ENCODE data around the gene PURA.
"Not testable (repeated sequence)": the region's sequence is repeated elsewhere in the genome, so short reads cannot be mapped to it uniquely, and the experiment has no call there.

The PURA gene

DNA sequence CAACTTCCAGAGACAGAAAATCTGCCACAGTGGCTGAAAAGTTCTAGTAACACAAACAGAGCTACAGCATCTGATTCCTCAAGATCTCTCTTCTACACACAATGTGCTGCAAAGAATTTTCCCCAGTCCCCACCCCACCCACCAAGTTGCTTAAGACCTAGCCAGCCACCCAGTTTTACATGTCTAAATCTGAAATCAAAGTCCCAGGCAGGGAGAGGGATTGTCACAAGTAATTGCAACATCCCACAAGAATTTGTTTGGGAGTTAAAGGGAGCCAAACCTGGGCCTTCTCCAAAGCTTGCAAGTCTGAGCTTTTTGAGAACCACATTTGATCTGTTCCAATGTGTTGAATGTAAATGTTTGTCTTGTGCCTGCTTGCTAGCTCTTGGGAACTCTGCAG is 27.3 kb downstream of the PURA start:
- no peak for DNase-seq

- DNase-seq, result no peak
Measured at GRCh38 chr5:140142246-140142645, 28.3 kb downstream of the PURA start.

- no peak for DNase-seq
Measured at GRCh38 chr5:140142856-140143255, 28.9 kb downstream of the PURA start.

DNA sequence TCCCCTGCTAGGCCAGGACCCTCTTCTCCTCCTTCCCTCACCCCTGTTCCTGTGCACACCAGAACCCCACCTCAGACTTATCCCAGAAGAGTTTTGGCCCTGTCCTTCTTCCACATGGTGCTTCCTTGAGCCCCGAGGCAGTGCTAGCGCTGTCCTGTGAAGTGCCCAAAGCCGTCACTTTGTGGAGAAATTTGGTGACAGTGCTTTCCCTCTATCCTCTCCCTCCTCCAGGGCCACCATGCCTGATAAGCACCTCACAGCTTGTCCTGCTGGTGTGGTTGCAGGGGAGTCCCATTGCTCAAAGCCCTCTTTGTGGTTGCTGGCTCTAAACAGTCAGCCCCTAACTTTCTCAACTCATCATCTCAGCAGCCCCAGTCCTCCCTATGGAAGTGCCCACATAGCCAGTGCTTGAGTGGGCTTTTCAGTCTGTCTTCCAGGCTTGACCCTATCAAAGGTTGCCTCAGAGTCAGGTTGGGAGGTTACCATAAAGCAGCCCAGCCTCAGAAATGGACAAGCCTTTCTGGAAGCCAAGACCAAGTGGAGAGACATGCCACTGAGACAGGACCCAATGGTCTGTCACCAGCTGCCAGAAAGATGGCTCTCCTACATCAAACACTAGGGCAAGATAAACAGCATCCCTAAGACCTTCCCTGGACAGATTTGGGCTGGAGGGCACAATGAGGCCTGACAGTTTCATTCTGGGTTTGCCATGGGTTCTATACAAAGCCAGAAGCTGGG is 29.8 kb downstream of the PURA start:
- DNase-seq, result no peak

DNA sequence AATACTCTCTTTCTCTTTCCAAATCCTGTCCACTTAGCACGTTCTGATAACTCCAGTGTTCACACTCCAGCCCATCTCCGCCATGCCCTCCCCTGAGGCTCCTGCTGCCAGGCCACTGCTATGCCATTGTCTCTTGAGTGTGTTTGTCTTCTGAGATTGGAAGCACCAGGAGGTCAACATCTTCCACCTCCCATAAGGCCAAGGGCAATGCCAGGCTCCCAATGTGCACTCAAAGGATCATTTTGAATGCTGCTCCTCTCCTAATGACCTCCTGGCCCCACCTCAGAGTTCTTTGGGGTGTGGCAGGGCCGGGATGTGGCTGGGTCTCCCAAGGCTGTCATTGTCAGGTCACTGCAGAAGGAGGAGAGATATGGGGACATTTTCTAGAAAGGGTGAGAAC is 31.3 kb downstream of the PURA start:
- DNase-seq, result no peak

DNA sequence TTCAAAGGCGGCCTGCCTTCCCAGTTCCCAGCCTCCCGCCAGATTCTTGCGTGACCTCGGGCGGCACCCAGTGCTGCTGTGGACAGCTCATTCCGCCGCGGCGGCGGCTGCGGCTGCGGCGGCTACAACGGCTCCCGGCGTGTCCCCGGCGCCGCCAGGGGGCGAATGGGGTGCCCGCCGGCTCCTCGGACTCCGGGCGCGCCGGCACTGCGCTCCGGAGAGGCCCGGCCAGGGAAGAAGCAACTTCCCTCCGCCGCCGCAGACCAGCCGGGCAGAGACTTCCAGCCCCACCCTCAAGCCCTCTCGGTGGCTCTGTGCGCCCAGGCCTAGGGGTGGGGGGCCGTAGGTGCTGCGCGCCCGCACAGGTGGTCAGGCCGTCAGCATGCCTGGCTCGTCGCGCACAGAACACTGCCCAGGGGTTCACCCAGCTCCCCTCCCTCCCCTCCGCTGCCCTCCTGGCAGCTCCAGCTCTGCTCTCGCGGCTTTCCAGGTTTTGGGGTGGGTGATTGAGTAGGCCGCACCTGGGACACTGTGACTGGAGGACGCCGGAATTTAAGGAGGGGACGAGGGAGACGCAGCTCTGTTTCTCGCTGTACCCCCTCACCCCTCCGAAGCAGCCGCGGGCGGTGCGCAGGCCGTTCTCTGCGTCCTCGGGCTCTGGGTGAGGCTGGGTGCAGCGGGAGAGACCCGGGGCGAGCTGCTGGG is 32.1 kb downstream of the PURA start:
- peak; percentile 54 for DNase-seq

DNA sequence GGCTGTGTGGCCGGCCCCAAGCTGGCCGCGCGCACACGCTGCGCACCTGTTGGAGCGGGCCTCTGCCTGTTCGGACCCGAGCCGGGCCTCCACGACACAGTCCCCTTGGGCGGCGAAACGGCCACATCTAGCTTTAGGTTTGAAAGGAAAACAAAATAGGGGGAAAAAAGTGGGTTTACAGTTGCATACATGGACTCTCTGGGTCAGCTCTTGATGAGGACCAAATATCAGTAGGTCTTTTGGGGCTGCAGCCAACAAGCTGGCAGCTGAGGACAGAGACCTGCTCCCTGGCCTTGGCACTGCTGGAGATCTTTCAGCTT is 32.6 kb downstream of the PURA start:
- DNase-seq, result no peak

GRCh38 chr5:140147460-140147859 is 33.6 kb downstream of the PURA start:
- no peak for DNase-seq

DNA sequence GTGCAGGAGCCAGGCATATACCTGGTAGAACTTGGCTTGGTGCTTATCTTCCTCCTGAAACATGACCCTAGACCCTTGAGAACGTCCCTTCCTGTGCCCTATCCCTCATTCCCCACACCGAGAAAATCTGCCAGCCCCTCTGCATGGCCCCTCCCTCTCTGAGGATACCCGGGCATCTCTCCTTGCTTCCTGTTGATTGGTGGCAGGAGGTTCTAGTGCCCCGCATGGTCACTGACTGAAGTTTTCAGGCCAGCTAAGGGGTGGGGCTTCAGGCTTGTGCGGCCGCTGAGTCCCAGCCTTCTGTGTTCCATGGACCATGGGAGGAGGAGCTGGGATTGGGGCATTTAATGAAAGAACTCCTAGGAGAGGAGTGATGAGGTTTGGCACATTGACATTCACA is 34.6 kb downstream of the PURA start:
- no peak for DNase-seq

DNA sequence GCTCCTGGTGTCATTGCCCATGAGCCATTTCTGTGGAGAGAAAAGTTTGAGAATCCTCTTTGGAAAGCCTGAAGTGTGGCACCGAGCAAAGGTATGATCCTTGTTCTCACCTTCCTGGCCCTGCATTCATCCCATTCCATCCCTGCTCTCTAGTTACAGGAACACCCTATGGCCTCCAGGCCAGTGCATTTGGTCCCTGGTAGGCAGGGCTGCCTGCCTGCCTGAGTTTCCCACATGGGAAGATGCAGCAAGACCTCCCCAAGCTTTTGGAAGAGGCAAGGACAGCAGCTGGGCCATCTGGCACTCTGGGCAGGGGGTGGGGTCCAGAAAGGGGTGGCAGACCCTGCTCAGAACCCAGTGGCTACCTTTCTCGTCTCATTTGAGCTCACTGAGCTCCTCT is 36.3 kb downstream of the PURA start:
- no peak for DNase-seq

DNA sequence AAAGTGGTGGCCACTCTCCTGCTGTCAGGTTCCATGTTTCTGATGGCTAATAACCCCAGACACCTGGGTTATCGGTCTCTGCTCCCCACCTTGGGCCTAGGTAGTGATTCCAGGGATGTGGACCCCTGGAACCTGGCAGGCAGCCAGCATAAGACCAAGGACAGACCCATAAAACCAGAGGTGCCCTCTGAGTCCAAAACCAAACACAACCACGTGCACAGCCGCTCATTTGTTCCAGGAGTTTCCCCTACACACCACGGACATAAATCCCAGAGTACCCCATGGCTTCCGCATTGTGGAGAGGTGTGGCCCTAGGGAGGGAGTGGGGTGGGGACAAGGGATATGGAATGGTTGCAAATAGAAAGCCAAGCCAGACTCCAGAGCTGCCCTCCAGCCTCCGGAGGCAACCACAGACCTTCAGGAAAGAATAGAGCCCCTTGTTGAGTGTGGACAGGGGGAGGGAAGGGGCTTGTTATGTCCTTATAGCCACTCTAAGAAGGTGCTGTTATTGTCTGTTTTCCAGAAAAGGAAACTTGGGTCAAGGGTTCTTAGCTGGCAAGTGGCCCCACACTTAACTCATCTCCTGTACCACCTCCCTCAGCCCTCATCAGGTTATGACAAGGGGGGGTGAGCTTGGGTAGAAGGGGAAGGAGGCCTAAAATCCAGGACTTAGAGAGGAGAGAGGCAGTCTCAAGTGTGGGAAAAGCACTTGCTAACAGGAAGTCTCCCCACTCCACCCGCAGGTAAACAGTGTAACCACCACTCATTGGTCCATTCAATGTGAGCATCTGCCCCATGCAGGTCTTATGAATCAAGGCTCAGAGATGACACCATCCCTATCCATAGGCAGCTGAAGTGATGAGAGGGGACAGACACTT is 37.5 kb downstream of the PURA start:
- no peak for DNase-seq

DNA sequence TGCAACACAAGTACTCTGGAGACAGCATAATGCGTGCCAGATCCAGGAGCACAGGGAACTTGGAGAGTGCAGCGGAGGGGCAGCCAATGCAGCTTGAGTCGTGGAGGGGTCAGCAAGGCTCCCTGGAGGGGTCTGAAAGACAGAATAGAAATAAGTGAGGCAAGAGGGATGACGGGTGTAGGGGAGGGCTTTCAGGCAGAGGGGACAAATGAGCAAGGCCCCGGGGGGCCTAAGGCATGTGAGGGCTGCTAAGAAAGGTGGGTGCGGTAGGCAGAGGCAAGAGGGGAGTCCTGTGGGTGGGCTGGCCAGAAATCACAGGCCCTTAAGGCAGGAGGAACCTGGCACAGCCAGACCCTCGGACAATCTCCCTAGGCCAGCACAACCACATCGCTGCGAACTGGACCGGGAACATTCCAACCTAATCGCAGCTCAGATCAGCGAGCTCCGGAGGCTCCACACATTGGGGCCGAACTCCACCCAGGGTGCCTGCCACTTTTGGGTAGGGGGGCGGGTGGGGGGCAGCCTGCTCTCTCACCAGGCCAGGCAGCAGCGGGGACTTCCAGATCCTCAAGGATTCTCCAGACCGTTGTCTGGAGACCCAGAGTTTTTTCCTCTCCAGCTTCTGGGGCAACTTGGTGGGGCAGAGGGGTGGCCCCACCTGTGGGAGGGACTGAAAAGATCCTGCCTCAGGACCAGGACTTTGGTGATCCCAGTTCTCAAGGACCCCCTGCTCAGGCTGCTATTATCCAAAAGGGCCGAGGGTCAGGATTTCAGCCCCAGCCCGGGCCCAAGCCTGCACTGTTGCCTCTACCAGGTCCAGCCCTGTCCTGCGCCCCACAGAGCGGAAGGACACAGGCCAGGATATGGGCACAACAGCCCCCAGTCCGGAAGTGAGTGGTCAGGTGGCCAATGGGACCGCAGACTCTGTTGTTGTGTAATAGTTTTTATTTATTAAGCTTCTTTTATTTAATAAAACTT is 38.4 kb downstream of the PURA start:
- DNase-seq, result no peak

DNA sequence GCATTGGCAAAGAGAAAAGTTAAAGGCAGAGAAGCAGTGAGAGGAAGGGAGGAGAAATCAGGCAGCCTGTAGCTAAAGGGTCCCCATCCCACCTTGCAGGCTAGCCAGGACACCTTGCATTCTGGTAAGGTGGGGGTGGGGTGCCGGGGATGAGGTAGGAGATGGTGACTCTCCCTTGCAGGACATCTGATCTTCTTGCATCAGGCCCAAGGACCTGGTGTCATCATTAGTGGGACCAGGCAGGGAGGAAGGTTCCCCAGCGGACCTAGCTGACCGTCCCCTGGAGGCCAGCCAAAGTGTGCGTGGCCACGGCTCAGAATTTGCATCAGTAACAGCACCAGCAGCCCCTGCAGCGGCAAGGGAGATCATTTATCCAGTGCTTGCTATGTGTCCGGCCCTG is 39.3 kb downstream of the PURA start:
- no peak for DNase-seq

DNA sequence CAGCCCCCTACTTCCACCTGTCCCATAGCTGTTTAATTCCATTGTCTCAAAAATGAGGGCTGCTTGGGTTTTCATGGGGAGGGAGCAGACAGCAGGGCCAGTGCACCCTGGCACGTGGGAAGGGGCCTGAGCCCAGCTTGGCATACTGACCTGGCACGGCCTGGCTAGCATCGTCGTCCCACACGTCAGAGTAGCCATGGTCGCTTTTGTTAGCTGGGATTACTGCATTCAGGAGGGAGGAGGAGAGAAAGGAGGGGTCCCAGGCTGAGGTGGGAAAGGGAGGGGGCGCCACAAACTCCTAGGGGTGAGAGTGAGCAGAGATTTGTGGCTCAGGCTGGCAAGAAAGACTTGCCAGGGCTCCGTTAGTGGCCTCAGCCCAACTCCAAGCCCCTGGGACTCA is 40.0 kb downstream of the PURA start:
- no peak for DNase-seq

GRCh38 chr5:140154710-140155381 is 40.9 kb downstream of the PURA start:
- not testable (repeated sequence) for DNase-seq

- DNase-seq, result peak; percentile 74
Measured at GRCh38 chr5:140157032-140157781, 43.3 kb downstream of the PURA start.

DNA sequence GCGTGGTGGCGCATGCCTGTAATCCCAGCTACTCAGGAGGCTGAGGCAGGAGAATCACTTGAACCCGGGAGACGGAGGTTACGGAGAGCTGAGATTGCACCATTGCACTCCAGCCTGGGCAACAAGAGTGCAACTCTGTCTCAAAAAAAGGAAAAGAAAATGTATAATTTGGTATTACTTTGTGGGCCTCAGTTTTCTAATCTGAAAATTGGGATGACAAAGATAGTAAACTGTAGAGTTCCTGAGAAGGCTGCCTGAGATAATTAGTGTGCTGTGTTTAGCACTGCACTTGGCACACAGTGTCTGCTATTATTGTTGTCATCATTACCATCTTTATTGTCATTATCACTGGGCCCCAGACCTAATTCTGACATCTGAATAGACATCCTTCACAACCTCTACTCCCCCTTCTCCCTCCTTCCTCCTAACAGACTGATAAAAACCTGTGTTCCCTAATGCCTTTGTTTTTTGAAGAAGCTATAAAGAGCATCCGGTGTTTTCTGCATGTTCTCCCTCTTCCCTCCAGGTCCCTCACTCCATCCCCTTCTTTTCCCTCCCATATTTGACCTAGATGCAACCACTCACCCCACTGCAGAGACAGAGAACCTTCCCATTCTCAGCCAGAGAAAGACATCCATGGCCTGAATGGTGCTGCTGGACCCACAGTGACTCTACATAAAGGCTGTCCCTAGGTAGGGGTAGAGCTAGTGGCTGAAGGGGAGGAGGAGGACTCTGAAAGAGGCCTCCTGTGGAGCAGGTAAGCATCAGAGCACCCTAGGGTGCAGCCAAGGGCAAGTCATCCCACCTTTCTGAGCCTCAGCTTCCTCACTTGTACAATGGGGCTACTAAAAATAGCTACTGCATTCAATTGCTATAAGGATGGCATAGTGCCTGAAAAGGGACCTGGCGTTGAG is 45.4 kb downstream of the PURA start:
- DNase-seq, result no peak

DNA sequence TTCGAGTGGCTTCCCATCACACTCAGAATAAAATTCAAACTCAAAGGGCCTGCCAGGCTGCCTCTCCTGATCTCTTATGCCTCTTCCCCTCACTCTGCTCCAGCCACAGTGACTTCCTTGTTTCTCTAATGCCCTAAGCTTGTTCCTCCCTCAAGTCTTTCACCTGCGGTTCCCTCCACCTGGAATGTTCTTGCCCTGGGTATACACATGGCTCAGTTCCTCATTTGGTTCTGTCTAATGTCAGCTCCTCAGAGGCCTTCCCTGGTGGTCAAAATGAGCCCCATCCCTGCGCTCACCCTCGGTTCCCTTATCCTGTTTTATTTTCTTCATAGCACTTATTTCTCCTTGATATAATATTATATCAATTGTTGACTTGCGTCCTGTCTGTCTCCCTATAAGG is 48.4 kb downstream of the PURA start:
- DNase-seq, result peak; percentile 37

DNA sequence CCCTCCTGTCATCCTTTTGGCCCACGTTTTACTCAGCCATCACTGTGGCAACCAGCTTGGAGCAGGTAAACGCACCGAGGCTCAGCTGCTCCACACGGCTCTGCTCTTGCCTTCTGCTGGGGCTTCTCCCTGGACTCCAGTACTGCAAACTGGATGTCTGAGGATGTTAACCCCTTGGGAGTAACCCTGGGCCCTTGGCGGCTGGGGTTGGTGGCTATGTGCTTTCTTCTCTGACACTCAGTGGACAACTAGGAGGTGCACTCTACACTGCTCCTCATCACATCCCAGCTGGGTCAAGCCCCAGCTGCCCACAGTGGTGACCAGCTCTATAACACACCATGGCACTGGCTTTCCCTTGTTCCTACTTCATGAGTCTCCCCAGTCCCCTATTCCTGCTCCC is 48.9 kb downstream of the PURA start:
- DNase-seq, result no peak
